Stimulated activated CD8-positive, alpha-beta memory T cell treated with anti-CD3 and anti-CD28 coated beads, Interleukin-12 subunit alpha, Interleukin-12 subunit beta, amount 100 ng/mL, for 4 hours (primary cell): ENCODE measurements around the gene C1orf185.
"Not testable (repeated sequence)": the region's sequence is repeated elsewhere in the genome, so short reads cannot be mapped to it uniquely, and the experiment has no call there.

Source experiments
- DNase-seq: peaks from one replicate; pipeline ENCODE4 v3.0.0-alpha.2; 2020; ENCODE audit warnings: low read depth

Gene C1orf185

GRCh38 chr1:51101976-51102375 is at the start of gene C1orf185:
TSS of gene C1orf185 (plus strand) at chr1:51102228. CDS start at chr1:51102234, 6 bp downstream.
- DNase-seq, result no peak

GRCh38 chr1:51058858-51059257 is 43.2 kb upstream of the C1orf185 start:
- DNase-seq, result no peak

- DNase-seq, result no peak
These were observed 40.7 kb upstream of the C1orf185 start for GRCh38 chr1:51061231-51061918.

GRCh38 chr1:51063121-51063520 is 38.9 kb upstream of the C1orf185 start:
- DNase-seq, result no peak

- DNase-seq, result no peak
These were observed 32.0 kb upstream of the C1orf185 start for GRCh38 chr1:51070011-51070410.

- no peak for DNase-seq
These were observed 31.4 kb upstream of the C1orf185 start for GRCh38 chr1:51070640-51071039.

GRCh38 chr1:51071291-51072042 is 30.6 kb upstream of the C1orf185 start:
- DNase-seq, result no peak

GRCh38 chr1:51072043-51072439 is 30.0 kb upstream of the C1orf185 start:
- no peak for DNase-seq

- no peak for DNase-seq
These were observed 29.4 kb upstream of the C1orf185 start for GRCh38 chr1:51072651-51073050.

GRCh38 chr1:51073456-51073855 is 28.6 kb upstream of the C1orf185 start:
- no peak for DNase-seq

- DNase-seq, result no peak
These were observed 15.3 kb upstream of the C1orf185 start for GRCh38 chr1:51086496-51087271.

- no peak for DNase-seq
These were observed 13.6 kb upstream of the C1orf185 start for GRCh38 chr1:51088474-51088873.

GRCh38 chr1:51093581-51093980 is 8.4 kb upstream of the C1orf185 start:
- DNase-seq, result no peak

- DNase-seq, result no peak
These were observed 4.9 kb upstream of the C1orf185 start for GRCh38 chr1:51097171-51097570.

- no peak for DNase-seq
These were observed 1.7 kb upstream of the C1orf185 start for GRCh38 chr1:51100264-51100880.

- no peak for DNase-seq
These were observed 12.1 kb downstream of the C1orf185 start for GRCh38 chr1:51114137-51114536.

- DNase-seq, result no peak
These were observed 13.8 kb downstream of the C1orf185 start for GRCh38 chr1:51115714-51116404.

- no peak for DNase-seq
These were observed 17.3 kb downstream of the C1orf185 start for GRCh38 chr1:51119331-51119730.

GRCh38 chr1:51120629-51121028 is 18.6 kb downstream of the C1orf185 start:
- no peak for DNase-seq

GRCh38 chr1:51127152-51127551 is 25.1 kb downstream of the C1orf185 start:
- DNase-seq, result not testable (repeated sequence)

GRCh38 chr1:51131185-51131584 is 29.2 kb downstream of the C1orf185 start:
- DNase-seq, result no peak

GRCh38 chr1:51133045-51133444 is 31.0 kb downstream of the C1orf185 start:
- DNase-seq, result no peak
